IPS-11a (cell line): ENCODE measurements around the gene ZKSCAN1.

ENCODE experiments used
- H3K4me3 ChIP-seq: one replicate; pipeline ENCODE4 v1.5.1; 2013; ENCODE audit warnings: low read depth, low read length, control low read depth

Gene ZKSCAN1

DNA sequence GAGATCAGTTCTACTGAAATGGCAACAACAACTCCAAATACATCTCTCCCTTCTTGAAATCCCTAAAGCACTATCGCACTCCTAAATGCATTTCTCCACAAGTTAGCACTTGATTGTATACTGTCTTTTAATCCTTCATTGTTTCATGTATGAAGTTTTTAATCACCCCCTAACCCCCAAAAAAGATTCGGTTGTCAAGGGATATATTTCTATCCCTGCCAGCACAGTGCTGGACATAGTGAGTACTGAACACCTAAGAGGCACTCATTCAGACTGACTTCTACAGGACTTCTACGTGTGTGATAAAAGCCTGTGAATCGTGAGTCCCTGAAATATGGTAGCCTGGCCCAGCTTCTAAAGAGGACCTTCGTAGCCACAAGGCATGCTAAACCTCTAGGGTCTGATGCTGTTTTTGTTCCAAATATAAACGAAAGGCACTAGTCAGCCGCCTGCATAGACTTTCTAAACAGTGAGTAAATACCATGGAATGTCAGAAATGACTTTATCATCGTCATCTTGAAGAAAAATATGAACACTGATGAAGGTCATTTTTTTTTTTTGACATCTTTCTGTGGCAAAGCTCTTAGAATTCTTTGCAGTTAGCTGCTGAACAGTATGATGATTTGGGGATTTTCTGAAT, 19.6 kb downstream of the ZKSCAN1 start:
- no peak overlapping the region for H3K4me3 ChIP-seq

GRCh38 chr7:100035876-100036275, 20.5 kb downstream of the ZKSCAN1 start:
- no peak overlapping the region for H3K4me3 ChIP-seq

GRCh38 chr7:100038326-100038725, 22.9 kb downstream of the ZKSCAN1 start:
- no peak overlapping the region for H3K4me3 ChIP-seq

DNA sequence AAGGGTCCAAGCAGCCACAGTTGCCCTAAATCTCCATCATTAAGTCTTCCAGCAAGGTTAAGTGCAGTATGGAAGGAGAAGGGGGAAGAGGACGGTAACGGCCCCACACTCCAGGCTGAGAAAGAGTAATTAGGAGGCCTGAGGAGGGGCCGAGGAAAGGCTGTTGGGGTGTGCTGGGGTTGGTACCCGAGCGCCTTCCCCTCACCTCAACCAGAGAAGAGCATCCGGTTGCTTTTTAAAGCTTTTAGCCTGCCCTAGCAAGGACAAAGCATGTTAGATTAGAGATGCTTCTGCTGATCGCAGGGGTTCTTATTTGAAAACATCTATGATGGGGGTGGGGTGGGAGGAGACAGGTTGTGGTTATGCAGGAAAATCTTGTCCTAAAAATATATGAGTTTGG, 25.2 kb downstream of the ZKSCAN1 start:
- H3K4me3 ChIP-seq, result no peak overlapping the region

DNA sequence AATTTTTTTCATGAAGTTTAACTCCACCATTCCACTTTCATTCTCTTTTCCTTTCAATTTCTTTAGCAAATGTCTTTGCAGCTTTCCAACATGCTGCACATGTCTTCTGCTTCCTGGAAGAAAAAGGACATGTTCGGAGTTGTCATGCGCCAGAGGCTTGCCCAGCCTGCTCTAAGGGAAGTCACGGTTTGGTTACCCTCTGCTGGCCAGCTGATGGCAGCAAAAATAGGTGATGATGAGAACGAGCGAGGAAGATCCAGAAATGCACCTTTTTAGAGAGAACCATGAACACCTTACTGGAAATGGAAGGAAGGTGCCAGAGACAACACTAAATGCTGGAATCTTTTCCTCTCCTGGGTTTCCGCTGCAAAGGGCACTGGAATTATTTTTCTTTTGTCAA, 29.3 kb downstream of the ZKSCAN1 start:
- H3K4me3 ChIP-seq, result no peak overlapping the region

DNA sequence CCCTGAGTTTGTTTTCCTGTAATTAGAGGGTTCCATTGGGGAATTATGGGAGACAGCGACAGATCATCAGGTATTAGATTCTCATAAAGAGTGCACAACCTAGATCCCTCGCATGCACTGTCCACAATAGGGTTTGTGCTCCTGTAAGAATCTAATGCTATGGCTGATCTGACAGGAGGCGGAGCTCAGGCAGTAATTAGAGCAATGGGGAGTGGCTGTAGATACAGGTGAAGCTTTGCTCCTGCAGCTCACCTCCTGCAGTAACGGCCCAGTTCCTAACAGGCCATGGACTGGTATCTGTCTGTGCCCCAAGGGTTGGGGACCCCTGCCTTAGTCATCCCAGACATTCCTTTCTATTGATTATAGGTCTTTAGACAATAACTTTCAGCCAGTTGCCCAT, 33.3 kb downstream of the ZKSCAN1 start:
- H3K4me3 ChIP-seq, result no peak overlapping the region

GRCh38 chr7:100049441-100050291, 34.3 kb downstream of the ZKSCAN1 start, which contains the start of gene ZSCAN21:
TSS of gene ZSCAN21 (plus strand) at chr7:100049774. CDS start at chr7:100057007, 7,233 bp downstream.
- H3K4me3 ChIP-seq, result peak within 1 kb of the TSS; percentile 95

DNA sequence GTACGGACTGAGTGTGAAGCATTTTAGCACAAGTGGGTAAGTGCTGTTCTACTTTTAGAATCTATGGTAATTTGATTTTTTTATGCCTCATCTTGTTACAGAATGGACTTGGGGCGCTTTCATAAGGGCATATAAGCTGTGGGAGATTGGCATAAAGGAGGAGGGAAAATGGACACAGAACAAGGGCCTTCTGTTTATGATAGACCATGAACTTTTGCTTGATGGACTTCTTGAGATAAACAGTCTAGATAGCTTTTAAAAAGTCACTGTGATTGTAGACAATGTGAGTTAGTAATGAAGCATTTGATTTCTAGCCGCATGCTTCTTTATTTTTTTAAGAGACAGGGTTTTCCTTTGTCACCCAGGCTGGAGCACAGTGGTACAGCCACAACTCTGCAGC, 36.2 kb downstream of the ZKSCAN1 start:
- H3K4me3 ChIP-seq, result no peak overlapping the region

- no peak overlapping the region for H3K4me3 ChIP-seq
Measured at GRCh38 chr7:100053215-100053614, 37.8 kb downstream of the ZKSCAN1 start.

GRCh38 chr7:100057006-100057405, 41.6 kb downstream of the ZKSCAN1 start:
- no peak overlapping the region for H3K4me3 ChIP-seq

GRCh38 chr7:100059251-100059739, 43.9 kb downstream of the ZKSCAN1 start:
- no peak overlapping the region for H3K4me3 ChIP-seq

GRCh38 chr7:100061518-100062193, 46.3 kb downstream of the ZKSCAN1 start:
- no peak overlapping the region for H3K4me3 ChIP-seq

DNA sequence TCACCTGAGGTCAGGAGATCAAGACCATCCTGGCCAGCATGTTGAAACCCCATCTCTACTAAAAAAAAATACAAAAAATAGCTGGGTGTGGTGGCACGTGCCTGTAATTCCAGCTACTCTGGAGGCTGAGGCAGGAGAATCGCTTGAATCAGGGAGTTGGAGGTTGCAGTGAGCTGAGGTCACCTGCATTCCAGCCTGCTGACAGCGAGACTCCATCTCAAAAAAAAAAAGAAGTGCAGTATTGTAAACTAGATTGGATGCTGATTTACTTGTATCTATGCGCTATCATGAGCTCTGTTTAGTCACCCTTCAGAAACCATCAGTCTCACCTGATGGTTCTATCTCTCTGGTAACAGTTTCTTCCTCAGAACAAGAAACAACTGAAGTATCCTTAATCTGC, 48.0 kb downstream of the ZKSCAN1 start:
- H3K4me3 ChIP-seq, result no peak overlapping the region

DNA sequence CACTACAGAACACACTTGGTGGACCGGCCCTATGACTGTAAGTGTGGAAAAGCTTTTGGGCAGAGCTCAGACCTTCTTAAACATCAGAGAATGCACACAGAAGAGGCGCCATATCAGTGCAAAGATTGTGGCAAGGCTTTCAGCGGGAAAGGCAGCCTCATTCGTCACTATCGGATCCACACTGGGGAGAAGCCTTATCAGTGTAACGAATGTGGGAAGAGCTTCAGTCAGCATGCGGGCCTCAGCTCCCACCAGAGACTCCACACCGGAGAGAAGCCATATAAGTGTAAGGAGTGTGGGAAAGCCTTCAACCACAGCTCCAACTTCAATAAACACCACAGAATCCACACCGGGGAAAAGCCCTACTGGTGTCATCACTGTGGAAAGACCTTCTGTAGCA, 48.8 kb downstream of the ZKSCAN1 start:
- H3K4me3 ChIP-seq, result no peak overlapping the region

DNA sequence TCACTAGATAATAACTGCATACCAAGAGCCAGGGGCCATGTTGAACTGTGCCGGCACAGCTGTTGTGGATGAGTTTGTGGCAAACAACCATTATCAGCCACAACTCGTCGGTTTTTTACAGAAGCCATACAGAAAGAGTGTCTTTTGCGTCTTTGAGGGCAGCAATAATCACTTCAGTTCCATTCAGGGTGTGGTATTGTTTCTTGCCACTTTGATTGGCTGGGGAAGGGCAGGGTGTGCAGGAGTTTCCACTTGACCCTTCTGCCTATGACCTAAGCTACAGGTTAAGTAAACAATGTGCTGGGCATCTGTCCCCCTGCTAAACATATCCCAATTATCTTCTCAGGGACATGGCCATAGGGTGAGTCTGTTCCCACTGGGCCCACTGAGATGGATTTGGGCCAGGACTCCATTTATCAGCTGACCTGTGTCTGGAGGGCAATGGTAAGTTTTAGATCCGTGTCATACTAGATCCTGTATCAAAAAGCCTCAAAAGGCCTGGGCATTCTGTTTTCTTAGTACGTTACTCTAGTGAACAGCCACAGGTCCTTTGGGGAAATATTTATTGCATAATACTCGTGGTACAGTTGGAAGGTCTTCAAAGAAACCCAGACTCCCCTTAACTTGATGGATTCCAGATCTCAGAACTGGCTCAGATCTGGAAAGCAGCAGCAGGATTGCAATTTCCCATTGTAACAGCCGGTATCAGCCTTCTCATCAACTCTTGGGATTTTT, 50.2 kb downstream of the ZKSCAN1 start:
- H3K4me3 ChIP-seq, result no peak overlapping the region

DNA sequence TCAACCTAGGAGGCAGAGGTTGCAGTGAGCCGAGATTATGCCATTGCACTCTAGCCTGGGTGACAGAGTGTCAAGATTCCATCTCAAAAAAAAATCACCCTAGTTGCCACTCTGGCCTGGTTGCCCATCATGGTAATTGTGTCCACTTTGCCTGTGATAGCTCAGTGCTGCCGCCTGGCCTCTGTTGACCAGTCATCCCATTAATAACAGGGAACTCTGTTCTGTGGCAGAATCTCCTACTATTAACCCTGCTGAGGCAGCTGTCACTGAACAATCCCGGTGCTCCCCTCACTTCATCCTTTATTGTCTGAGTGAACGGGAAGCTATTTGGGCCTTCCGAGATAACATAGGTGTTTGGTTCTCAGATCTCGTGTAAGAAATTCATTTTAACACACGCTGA, 51.6 kb downstream of the ZKSCAN1 start:
- no peak overlapping the region for H3K4me3 ChIP-seq

DNA sequence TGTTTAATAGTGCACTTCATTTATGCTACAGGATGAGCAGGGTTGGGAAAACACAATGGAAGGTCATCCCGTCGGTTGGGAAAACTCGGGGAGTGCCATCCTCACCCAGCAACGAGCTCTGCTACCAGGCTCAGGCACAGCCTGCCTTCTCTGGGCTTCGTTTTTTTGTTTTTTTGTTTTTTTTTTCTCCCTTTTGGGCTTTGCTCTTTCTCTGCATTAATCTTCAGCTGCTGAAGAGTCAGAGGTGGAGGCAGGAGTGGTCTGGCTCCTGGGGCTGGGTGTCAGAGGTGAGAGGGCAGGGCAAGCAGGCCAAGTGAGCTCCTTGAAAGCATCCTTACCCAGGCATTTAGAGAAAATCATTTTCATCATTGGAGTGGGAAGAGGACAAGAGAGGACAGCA, 54.6 kb downstream of the ZKSCAN1 start:
- H3K4me3 ChIP-seq, result no peak overlapping the region

DNA sequence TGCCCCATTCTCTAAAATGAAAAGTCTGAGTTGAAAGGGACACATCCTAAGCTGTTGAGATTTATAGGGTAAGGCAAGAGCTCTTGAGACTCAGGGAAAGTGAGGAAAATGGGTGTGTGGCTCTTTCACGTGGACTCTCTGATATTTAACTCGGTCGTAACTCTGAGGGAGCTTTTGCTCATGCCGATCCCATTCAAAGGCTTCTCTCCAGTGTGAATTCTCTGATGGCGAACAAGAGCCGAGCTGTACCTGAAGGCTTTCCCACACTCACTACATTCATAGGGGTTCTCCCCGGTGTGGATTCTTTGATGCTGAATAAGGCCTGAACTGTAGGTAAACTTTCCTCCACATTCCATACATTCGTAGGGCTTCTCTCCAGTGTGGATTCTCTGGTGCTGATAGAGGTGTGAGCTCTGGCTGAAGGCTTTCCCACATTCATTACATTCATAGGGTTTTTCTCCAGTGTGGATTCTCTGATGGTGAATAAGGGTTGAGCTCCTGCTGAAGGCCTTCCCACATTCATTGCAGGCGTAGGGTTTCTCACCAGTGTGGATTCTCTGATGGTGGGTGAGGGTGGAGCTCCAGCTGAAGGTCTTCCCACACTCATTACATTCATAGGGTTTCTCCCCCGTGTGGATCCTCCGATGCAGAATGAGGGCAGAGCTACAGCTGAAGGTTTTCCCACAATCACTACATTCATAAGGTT, 55.8 kb downstream of the ZKSCAN1 start:
- H3K4me3 ChIP-seq, result no peak overlapping the region

DNA sequence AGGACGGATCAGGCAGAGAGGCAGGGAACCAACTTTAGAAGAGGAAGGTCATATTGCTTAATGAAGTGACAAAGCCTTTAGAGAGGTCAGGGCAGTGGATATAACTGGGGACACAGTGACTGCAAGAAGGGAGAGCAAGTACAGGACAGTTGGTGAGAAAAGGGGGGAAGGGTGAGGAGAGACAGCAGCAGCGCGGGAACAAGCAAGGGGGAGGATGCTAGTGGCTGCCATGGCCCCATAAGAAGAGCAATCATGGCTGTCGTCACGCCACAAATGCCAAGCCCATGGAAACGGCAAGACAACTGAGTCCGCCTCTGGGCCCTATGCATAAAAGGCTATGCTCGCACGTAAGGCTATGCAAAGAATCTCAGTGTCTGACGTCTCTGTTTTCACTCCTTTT, 57.1 kb downstream of the ZKSCAN1 start:
- no peak overlapping the region for H3K4me3 ChIP-seq

- no peak overlapping the region for H3K4me3 ChIP-seq
Measured at GRCh38 chr7:100074841-100075240, 59.4 kb downstream of the ZKSCAN1 start.
